DND-41 (cell line): Measurements from ENCODE around the gene MICA.
"Not testable (repeated sequence)": the region's sequence is repeated elsewhere in the genome, so short reads cannot be mapped to it uniquely, and the experiment has no call there.

Source experiments
- CTCF ChIP-seq: IDR thresholded peaks from 2 replicates; pipeline ENCODE4 v1.5.1; 2012; ENCODE audit warnings: borderline replicate concordance, low read length, moderate library complexity, mild to moderate bottlenecking; ENCODE audit not compliant: poor library complexity, severe bottlenecking; ENCODE audit errors: extremely low read depth
- EZH2 ChIP-seq: IDR thresholded peaks from 3 replicates; pipeline ENCODE4 v1.6.1; 2012; ENCODE audit warnings: borderline replicate concordance, low read depth, mild to moderate bottlenecking, moderate library complexity, low read length, inconsistent platforms; ENCODE audit not compliant: severe bottlenecking

DNA sequence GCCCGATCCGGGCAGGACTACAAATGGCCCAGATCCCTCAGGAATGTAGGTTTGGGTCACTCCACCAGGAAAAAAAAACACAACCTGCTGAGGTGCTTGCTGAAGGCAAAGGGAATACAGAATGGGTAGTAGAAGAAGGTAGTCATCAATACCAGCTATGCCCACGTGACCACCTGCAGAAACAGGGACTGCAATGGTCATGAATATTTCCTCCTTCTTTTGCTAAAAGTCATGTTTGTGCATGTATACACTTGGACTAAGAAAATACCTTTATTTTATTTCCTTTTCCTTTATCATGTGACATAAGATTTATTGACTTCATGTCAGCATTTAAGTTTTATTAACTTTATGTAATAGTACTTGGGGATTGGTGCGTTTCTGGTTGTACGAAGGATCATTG, 31.7 kb downstream of the MICA start:
- TF ChIP-seq CTCF, EZH2: not testable (repeated sequence)
